ENCODE data around the gene C3orf18. TPM values are rescaled to one million over a fixed set of nuclear protein-coding genes. Genes with fewer than 3 reads are reported as not detected.

C3orf18 gene
- total and polyA plus RNA-seq, 2 experiments from 2014 or later = 2.4 to 7.7 TPM

DNA sequence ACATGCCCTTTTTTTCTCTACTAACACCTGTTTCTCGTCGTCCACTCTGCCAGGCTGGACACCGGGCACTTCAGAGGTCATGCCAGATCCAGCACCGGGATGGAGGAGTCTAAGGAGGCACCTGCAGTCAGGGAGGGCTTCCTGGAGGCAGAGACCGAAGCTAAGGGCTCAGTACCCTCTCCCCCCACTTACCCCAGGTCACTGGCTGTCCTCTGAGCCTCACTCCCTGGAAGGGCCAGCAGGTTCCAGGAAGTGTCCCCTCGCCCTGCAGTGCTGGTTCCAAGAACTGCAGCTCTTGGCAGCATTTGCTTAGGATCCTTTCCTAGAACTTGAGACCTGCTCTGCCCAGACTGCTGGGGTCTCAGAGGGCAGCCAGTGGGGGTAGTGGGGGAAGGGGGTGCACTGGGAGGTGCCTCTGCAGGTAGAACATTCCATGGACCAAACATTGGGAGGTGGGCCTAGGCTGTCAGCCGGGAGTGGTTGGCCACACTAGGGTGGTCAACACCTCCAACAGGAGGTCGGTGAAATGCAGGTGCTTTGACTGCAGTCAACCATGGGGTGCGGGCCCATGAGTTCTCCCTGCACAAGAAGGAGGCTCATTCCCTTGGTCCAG is 32.7 kb upstream of the C3orf18 start (continued):
- TF ChIP-seq, protein P1, sequence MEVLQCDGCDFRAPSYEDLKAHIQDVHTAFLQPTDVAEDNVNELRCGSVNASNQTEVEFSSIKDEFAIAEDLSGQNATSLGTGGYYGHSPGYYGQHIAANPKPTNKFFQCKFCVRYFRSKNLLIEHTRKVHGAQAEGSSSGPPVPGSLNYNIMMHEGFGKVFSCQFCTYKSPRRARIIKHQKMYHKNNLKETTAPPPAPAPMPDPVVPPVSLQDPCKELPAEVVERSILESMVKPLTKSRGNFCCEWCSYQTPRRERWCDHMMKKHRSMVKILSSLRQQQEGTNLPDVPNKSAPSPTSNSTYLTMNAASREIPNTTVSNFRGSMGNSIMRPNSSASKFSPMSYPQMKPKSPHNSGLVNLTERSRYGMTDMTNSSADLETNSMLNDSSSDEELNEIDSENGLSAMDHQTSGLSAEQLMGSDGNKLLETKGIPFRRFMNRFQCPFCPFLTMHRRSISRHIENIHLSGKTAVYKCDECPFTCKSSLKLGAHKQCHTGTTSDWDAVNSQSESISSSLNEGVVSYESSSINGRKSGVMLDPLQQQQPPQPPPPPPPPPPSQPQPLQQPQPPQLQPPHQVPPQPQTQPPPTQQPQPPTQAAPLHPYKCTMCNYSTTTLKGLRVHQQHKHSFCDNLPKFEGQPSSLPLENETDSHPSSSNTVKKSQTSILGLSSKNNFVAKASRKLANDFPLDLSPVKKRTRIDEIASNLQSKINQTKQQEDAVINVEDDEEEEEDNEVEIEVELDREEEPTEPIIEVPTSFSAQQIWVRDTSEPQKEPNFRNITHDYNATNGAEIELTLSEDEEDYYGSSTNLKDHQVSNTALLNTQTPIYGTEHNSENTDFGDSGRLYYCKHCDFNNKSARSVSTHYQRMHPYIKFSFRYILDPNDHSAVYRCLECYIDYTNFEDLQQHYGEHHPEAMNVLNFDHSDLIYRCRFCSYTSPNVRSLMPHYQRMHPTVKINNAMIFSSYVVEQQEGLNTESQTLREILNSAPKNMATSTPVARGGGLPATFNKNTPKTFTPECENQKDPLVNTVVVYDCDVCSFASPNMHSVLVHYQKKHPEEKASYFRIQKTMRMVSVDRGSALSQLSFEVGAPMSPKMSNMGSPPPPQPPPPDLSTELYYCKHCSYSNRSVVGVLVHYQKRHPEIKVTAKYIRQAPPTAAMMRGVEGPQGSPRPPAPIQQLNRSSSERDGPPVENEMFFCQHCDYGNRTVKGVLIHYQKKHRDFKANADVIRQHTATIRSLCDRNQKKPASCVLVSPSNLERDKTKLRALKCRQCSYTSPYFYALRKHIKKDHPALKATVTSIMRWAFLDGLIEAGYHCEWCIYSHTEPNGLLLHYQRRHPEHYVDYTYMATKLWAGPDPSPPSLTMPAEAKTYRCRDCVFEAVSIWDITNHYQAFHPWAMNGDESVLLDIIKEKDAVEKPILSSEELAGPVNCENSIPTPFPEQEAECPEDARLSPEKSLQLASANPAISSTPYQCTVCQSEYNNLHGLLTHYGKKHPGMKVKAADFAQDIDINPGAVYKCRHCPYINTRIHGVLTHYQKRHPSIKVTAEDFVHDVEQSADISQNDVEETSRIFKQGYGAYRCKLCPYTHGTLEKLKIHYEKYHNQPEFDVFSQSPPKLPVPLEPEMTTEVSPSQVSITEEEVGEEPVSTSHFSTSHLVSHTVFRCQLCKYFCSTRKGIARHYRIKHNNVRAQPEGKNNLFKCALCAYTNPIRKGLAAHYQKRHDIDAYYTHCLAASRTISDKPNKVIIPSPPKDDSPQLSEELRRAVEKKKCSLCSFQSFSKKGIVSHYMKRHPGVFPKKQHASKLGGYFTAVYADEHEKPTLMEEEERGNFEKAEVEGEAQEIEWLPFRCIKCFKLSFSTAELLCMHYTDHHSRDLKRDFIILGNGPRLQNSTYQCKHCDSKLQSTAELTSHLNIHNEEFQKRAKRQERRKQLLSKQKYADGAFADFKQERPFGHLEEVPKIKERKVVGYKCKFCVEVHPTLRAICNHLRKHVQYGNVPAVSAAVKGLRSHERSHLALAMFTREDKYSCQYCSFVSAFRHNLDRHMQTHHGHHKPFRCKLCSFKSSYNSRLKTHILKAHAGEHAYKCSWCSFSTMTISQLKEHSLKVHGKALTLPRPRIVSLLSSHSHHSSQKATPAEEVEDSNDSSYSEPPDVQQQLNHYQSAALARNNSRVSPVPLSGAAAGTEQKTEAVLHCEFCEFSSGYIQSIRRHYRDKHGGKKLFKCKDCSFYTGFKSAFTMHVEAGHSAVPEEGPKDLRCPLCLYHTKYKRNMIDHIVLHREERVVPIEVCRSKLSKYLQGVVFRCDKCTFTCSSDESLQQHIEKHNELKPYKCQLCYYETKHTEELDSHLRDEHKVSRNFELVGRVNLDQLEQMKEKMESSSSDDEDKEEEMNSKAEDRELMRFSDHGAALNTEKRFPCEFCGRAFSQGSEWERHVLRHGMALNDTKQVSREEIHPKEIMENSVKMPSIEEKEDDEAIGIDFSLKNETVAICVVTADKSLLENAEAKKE (CRISPR knock-in tag; IDR thresholded peaks at IDR 0.05) = no peak

DNA sequence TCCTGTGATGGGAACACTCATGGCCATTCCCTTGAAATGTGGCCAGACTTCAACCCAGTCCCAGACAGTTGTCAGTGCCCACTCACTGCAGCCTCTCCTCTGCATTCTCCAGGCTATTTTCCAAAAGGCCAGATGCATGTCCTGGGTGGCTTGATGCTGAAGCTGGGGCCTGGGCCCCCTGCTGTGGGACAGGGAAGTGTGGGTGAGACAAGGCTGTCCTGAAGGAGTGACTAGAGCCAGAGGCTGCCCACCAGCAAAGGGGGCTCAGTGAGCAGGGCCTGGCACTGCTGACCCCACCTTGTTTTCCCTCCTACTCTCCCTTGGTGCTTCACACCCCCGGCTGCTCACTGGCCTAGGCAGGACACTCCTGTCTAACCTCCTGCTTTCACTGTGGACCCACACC is 32.2 kb upstream of the C3orf18 start:
- no peak overlapping the region for H3K4me3 ChIP-seq
- H3K27me3 ChIP-seq (ENCODE audit: insufficient read depth) = 0 out of 2 replicates have a peak, but pooled peaks cover 3% of the 10 kb centered on the region
- H3K9me2 ChIP-seq (ENCODE audit: insufficient read depth) = no peaks in the 10 kb centered on the region
- no peak overlapping the region for H3K4me2 ChIP-seq
- Mint-ChIP-seq H3K27ac (no peak overlapping the region), H3K27me3 (ENCODE audit: insufficient read depth, low read depth, poor library complexity) (peaks cover 4% of the 10 kb centered on the region), H3K36me3 (ENCODE audit: low read depth) (no peaks in the 10 kb centered on the region), H3K9me3 (no peaks in the 10 kb centered on the region), H3K4me1 (no peaks in the 10 kb centered on the region; the same call in 2 of the 3 replicates), H3K4me3 (no peak overlapping the region)
- no peak overlapping the region for H2AFZ ChIP-seq
- H3F3A ChIP-seq (replicated peaks; ENCODE audit: low read depth) = no peaks in the 10 kb centered on the region
- H3K27ac ChIP-seq (ENCODE audit: low read depth) = no peak overlapping the region
- no peaks in the 10 kb centered on the region for H3K79me2 ChIP-seq (replicated peaks; ENCODE audit: insufficient read depth)
- H4K20me1 ChIP-seq (replicated peaks; ENCODE audit: insufficient read depth) = no peaks in the 10 kb centered on the region
- no peaks in the 10 kb centered on the region for H3K4me1 ChIP-seq (ENCODE audit: insufficient read depth)
- no peaks in the 10 kb centered on the region for H3K36me3 ChIP-seq (ENCODE audit: insufficient read depth)
- ATAC-seq (no peak), DNase-seq (ENCODE audit: low spot score) (no peak)
- no peak for TF ChIP-seq JUNB (IDR thresholded peaks at IDR 0.05; ENCODE audit: unreplicated experiment)
- no peak for TF ChIP-seq ZNF331 (CRISPR knock-in tag; IDR thresholded peaks at IDR 0.05; ENCODE audit: low read depth)
- TF ChIP-seq STAT1 (IDR thresholded peaks at IDR 0.05; ENCODE audit: unreplicated experiment) = no peak
- TF ChIP-seq, protein P1 (CRISPR knock-in tag; IDR thresholded peaks at IDR 0.05) = no peak
- TF ChIP-seq, protein P2, sequence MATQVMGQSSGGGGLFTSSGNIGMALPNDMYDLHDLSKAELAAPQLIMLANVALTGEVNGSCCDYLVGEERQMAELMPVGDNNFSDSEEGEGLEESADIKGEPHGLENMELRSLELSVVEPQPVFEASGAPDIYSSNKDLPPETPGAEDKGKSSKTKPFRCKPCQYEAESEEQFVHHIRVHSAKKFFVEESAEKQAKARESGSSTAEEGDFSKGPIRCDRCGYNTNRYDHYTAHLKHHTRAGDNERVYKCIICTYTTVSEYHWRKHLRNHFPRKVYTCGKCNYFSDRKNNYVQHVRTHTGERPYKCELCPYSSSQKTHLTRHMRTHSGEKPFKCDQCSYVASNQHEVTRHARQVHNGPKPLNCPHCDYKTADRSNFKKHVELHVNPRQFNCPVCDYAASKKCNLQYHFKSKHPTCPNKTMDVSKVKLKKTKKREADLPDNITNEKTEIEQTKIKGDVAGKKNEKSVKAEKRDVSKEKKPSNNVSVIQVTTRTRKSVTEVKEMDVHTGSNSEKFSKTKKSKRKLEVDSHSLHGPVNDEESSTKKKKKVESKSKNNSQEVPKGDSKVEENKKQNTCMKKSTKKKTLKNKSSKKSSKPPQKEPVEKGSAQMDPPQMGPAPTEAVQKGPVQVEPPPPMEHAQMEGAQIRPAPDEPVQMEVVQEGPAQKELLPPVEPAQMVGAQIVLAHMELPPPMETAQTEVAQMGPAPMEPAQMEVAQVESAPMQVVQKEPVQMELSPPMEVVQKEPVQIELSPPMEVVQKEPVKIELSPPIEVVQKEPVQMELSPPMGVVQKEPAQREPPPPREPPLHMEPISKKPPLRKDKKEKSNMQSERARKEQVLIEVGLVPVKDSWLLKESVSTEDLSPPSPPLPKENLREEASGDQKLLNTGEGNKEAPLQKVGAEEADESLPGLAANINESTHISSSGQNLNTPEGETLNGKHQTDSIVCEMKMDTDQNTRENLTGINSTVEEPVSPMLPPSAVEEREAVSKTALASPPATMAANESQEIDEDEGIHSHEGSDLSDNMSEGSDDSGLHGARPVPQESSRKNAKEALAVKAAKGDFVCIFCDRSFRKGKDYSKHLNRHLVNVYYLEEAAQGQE (IDR thresholded peaks at IDR 0.05; ENCODE audit: unreplicated experiment) = no peak

All from GM23338 (cell line).